ENCODE results near the gene PADI3. TPM values are rescaled to one million over a fixed set of nuclear protein-coding genes. Genes with fewer than 3 reads are reported as not detected.

PADI3 gene
- total RNA-seq, 4 donors from 2014 or later = 2.4 to 11.2 (median 2.7) TPM; not detected in 1

- WGBS = 40% methylated on average over 1 of the region's 6 CpGs
- peaks cover 30% of the 10 kb centered on the region for H3K4me1 ChIP-seq
- no peak for TF ChIP-seq EP300 (IDR thresholded peaks at IDR 0.05)
- TF ChIP-seq, protein P1, sequence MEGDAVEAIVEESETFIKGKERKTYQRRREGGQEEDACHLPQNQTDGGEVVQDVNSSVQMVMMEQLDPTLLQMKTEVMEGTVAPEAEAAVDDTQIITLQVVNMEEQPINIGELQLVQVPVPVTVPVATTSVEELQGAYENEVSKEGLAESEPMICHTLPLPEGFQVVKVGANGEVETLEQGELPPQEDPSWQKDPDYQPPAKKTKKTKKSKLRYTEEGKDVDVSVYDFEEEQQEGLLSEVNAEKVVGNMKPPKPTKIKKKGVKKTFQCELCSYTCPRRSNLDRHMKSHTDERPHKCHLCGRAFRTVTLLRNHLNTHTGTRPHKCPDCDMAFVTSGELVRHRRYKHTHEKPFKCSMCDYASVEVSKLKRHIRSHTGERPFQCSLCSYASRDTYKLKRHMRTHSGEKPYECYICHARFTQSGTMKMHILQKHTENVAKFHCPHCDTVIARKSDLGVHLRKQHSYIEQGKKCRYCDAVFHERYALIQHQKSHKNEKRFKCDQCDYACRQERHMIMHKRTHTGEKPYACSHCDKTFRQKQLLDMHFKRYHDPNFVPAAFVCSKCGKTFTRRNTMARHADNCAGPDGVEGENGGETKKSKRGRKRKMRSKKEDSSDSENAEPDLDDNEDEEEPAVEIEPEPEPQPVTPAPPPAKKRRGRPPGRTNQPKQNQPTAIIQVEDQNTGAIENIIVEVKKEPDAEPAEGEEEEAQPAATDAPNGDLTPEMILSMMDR (IDR thresholded peaks at IDR 0.05) = no peak
- no peak for TF ChIP-seq POLR2A (IDR thresholded peaks at IDR 0.05)
- no peak for TF ChIP-seq POLR2AphosphoS5 (IDR thresholded peaks at IDR 0.05)
- H3K4me3 ChIP-seq = no peak overlapping the region
- DNase-seq (ENCODE audit: low spot score in 2 of 2) = no peak
- H3K9me3 ChIP-seq = no peaks in the 10 kb centered on the region
- no peaks in the 10 kb centered on the region for H3K27me3 ChIP-seq
- H3K27ac ChIP-seq = no peak overlapping the region
- H3K36me3 ChIP-seq = no peaks in the 10 kb centered on the region
Measured at GRCh38 chr1:17229379-17229778, 19.5 kb upstream of the PADI3 start.

DNA sequence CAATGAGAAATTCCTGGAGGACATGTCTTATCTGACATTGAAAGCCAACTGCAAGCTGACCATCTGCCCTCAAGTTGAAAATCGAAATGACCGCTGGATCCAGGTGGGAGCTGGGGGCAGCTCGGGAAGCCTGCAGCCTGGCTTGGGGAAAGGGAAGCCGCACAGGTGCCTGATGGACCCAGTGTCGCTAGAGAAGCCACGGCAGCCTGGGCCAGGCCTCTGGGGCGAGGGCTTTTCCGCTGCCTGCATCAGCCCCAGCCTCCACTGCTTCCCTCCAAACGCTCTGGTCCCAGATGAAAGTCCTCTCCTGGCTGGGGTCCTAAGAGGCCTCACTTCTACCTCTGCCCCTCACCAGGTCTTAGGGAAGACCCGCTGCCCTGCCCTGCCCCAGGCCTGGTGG is 18.8 kb upstream of the PADI3 start:
- TF ChIP-seq, protein P1 (IDR thresholded peaks at IDR 0.05) = no peak
- TF ChIP-seq POLR2AphosphoS5 (IDR thresholded peaks at IDR 0.05) = no peak
- Histone ChIP-seq H3K9me3 (no peaks in the 10 kb centered on the region), H3K27ac (no peak overlapping the region), H3K27me3 (no peaks in the 10 kb centered on the region), H3K4me3 (no peak overlapping the region), H3K36me3 (no peaks in the 10 kb centered on the region), H3K4me1 (peaks cover 30% of the 10 kb centered on the region)
- WGBS = 91% methylated on average over 6 of the region's 10 CpGs
- no peak for DNase-seq (ENCODE audit: low spot score in 2 of 2)

DNA sequence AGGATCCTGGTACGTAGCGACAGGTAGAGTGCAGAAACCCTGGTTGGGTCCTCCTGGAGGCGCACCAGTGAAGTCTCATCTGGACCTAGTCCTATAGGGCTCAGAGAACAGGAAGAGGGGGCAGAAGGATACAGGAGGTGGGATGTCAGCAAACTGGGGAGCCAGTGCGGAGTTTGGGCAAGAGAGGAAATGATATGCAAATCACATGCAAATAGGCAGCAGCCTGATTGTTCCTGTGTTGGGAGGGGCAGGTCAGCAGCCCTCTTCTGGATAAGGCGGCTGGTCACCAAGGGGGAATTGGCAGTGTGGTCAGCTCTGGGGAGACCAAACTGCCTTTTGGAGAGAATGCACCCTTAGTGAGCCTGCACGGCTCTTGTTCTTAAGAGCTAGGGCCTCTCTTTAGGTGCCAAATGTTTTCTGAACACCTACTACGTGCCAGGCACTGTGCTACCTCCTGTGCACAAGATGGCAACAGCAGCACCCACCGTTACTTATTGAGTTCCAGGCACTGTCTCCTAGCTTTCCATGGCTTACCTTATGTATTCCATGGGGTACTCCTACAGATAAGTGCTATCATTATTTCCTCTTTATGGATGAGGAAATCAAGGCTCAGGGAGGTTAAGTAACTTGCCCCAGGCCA is 18.1 kb upstream of the PADI3 start:
- Histone ChIP-seq H3K36me3 (no peaks in the 10 kb centered on the region), H3K4me1 (peaks cover 30% of the 10 kb centered on the region), H3K4me3 (no peak overlapping the region), H3K27ac (no peak overlapping the region), H3K27me3 (no peaks in the 10 kb centered on the region), H3K9me3 (no peaks in the 10 kb centered on the region)
- no peak for DNase-seq (ENCODE audit: low spot score in 2 of 2)
- 68% methylated on average over 8 of the region's 8 CpGs for WGBS
- TF ChIP-seq POLR2AphosphoS5 (IDR thresholded peaks at IDR 0.05) = no peak
- TF ChIP-seq, protein P1 (IDR thresholded peaks at IDR 0.05) = no peak
- TF ChIP-seq POLR2A (IDR thresholded peaks at IDR 0.05) = no peak
- no peak for TF ChIP-seq EP300 (IDR thresholded peaks at IDR 0.05)

DNA sequence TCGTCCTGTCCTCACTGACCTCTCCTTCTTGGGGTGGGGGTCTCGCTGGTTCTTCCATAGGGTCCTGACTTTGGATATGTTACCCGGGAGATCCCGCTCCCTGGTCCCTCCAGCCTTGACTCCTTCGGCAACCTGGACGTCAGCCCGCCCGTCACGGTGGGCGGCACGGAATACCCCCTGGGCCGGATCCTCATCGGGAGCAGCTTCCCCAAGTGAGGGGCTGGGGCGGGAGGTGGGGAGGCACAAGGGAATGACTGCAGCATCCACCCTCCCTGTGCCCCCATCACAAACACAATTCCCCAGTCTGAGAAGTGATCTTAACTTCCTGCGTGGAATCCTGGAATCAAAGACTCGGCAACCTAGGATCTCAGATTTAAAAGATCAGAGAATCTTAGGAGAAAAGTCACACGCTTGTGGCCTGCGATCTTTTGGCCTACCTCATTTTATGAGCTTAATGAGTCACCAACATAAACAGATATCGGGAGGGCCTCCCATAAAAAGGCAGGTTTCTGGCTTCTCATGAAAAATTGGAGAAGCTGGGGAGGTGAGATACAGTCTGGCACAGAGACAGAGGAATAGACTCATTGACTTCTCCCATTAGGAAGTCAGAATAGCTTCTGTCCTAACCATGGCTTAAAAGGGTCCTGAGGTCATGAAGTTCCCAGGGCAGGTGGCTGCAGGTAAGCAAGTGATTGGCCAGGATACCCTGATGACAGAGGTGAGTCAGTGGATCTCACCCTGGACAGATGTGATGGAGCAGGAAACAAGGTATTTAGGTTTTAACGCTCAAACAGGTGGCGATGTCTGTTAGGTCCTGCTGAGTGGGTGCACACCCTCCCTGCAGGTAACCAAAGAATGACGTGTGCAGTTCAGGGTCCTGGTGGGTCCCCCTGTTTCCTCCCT is 15.9 kb upstream of the PADI3 start:
- Histone ChIP-seq H3K27ac (no peak overlapping the region), H3K9me3 (no peaks in the 10 kb centered on the region), H3K36me3 (no peaks in the 10 kb centered on the region), H3K4me3 (no peak overlapping the region), H3K4me1 (peaks cover 30% of the 10 kb centered on the region), H3K27me3 (no peaks in the 10 kb centered on the region)
- 60% methylated on average over 20 of the region's 22 CpGs for WGBS
- DNase-seq (ENCODE audit: low spot score in 2 of 2) = no peak
- TF ChIP-seq POLR2A (IDR thresholded peaks at IDR 0.05) = no peak
- TF ChIP-seq, protein P1 (IDR thresholded peaks at IDR 0.05) = no peak
- TF ChIP-seq EP300 (IDR thresholded peaks at IDR 0.05) = no peak
- no peak for TF ChIP-seq POLR2AphosphoS5 (IDR thresholded peaks at IDR 0.05)

GRCh38 chr1:17233675-17234320 is 15.1 kb upstream of the PADI3 start:
- no peak for TF ChIP-seq EP300 (IDR thresholded peaks at IDR 0.05)
- Histone ChIP-seq H3K27me3 (no peaks in the 10 kb centered on the region), H3K9me3 (no peaks in the 10 kb centered on the region), H3K36me3 (no peaks in the 10 kb centered on the region), H3K4me3 (no peak overlapping the region), H3K4me1 (peaks cover 30% of the 10 kb centered on the region), H3K27ac (no peak overlapping the region)
- peak in 1 of 2 donors; percentile 80 for DNase-seq (ENCODE audit: low spot score in 2 of 2)
- no CpG with 5 or more reads among the region's 6 CpGs for WGBS
